Lung (tissue), 12 donors: ENCODE measurements around the gene GMPR2. TPM values are rescaled to one million over a fixed set of nuclear protein-coding genes. Genes with fewer than 3 reads are reported as not detected.

Source experiments
- ATAC-seq: fragments of 200-7000 bp; cut with Tn5 transposase; one replicate; pipeline ENCODE4 v1.9.1; 2020; ENCODE audit warnings: moderate number of reproducible peaks; ENCODE audit not compliant: insufficient read depth, low FRiP score
- DNase-seq, 3 donors: peaks; one replicate each; pipeline ENCODE4 v3.0.0-alpha.2; 2013 to 2017
- H3K27ac ChIP-seq, 2 donors: one replicate each; pipeline ENCODE4 v1.5.1; 2013; ENCODE audit warnings: mild to moderate bottlenecking in 2 of 2, moderate library complexity in 2 of 2, control low read depth in 1 of 2, inconsistent platforms in 1 of 2, low read depth in 1 of 2, low read length in 1 of 2
- H3K27me3 ChIP-seq, 3 donors: one replicate each; pipeline ENCODE4 v1.5.1; 2013; ENCODE audit warnings: low read length in 2 of 3; ENCODE audit not compliant: control insufficient read depth in 3 of 3, insufficient read depth in 3 of 3
- H3K36me3 ChIP-seq, 4 donors: one replicate each; pipeline ENCODE4 v1.5.1; 2013; ENCODE audit warnings: low read length in 4 of 4, mild to moderate bottlenecking in 1 of 4, moderate library complexity in 1 of 4; ENCODE audit not compliant: control insufficient read depth in 4 of 4, insufficient read depth in 4 of 4
- H3K4me1 ChIP-seq, 5 donors: one replicate each; pipeline ENCODE4 v1.5.1; 2013; ENCODE audit warnings: low read length in 5 of 5, mild to moderate bottlenecking in 2 of 5, moderate library complexity in 1 of 5; ENCODE audit not compliant: control insufficient read depth in 5 of 5, insufficient read depth in 5 of 5
- H3K4me3 ChIP-seq: one replicate; pipeline ENCODE4 v1.5.1; 2013; ENCODE audit warnings: mild to moderate bottlenecking, control low read depth, moderate library complexity
- H3K9ac ChIP-seq, 2 donors: one replicate each; pipeline ENCODE4 v1.5.1; 2013; ENCODE audit warnings: low read length in 2 of 2, control low read depth in 1 of 2; ENCODE audit not compliant: insufficient read depth in 1 of 2
- H3K9me3 ChIP-seq, 4 donors: one replicate each; pipeline ENCODE4 v1.5.1; 2013; ENCODE audit warnings: low read length in 3 of 4, mild to moderate bottlenecking in 1 of 4, moderate library complexity in 1 of 4; ENCODE audit not compliant: control insufficient read depth in 4 of 4, insufficient read depth in 3 of 4
- WGBS, 2 donors: extraction: QIAGEN DNeasy Blood & Tissue Kit; methylation state at CpG; one replicate each; pipeline ENCODE4 v1.1.7; 2013; 5-methylcytosine and 5-hydroxymethylcytosine counted together
- polyA plus RNA-seq, 2 donors: library from polyadenylated mRNA; stranded (reverse); fragments of 200-250 nt; gene quantifications; one replicate each; pipeline ENCODE4 v1.2.1, GENCODE V29; 2013
- total RNA-seq, 2 donors: library from RNA; depleted of rRNA in 1 of 2; stranded (reverse); fragments of >200 nt in 1 of 2; gene quantifications; one replicate each; pipeline ENCODE4 v1.2.1, GENCODE V29; 2014 to 2021
- TF ChIP-seq, protein P1 (sequence below): IDR thresholded peaks from 2 replicates; pipeline ENCODE4 v1.5.1; 2012; ENCODE audit warnings: mild to moderate bottlenecking; ENCODE audit errors: control extremely low read depth, extremely low read depth
- donor health status: control.
- donor health status: control.
- donor health status: Bipolar disorder and iron deficiency.
- donor health status: healthy.
- donor health status: DM: yes; HTN: yes; CAD: no.

Gene GMPR2
- total and polyA plus RNA-seq, 4 donors, result 42.9 to 71.1 (median 63.1) TPM

DNA sequence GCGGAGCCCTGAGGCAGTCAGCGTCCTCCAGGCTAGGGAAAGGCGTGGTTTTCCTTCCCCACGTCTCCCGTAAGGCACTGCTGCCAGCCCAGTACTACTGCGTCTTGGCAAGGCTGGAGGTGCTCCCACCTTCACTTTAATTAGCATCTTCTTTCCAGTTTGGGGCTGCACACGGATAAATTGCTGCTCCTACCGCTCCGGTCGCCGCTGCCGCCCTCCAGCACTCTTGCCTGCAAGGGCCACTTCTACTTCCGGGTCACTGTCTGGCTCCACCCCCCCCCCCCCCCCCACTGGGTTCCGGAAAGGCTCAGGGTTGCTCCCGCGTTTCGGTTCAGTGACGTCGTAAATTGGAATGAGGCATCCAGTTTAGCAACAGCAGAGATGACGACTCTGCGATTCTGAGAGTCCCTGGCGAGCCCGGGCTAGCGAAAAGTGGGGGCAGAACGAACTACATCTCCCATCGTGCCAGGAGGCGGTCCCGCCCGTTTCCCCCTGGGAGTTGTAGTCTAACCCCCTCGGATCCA is 546 bp upstream of the GMPR2 start, which contains the start of gene NEDD8:
Gene NEDD8 (minus strand): TSS at position 247 of the 524 bp plus-strand sequence. CDS start 100 bp downstream, at position 147.
- Histone ChIP-seq H3K27me3 (no peaks in the 10 kb centered on the region), H3K9me3 (no peaks in the 10 kb centered on the region), H3K27ac (peak within 1 kb of the TSS; percentile 75 to 96), H3K4me3 (peak within 1 kb of the TSS; percentile 84), H3K4me1 (peaks cover 10 to 21% (median 16%) of the 10 kb centered on the region in 5 donors), H3K9ac (peak within 1 kb of the TSS; percentile 69 to 84), H3K36me3 (peaks cover 9 to 27% (median 14%) of the 10 kb centered on the region in 4 donors)
- ATAC-seq (peak; percentile 86), DNase-seq (peak; percentile 92 to 96 (median 96))
- TF ChIP-seq, protein P1, sequence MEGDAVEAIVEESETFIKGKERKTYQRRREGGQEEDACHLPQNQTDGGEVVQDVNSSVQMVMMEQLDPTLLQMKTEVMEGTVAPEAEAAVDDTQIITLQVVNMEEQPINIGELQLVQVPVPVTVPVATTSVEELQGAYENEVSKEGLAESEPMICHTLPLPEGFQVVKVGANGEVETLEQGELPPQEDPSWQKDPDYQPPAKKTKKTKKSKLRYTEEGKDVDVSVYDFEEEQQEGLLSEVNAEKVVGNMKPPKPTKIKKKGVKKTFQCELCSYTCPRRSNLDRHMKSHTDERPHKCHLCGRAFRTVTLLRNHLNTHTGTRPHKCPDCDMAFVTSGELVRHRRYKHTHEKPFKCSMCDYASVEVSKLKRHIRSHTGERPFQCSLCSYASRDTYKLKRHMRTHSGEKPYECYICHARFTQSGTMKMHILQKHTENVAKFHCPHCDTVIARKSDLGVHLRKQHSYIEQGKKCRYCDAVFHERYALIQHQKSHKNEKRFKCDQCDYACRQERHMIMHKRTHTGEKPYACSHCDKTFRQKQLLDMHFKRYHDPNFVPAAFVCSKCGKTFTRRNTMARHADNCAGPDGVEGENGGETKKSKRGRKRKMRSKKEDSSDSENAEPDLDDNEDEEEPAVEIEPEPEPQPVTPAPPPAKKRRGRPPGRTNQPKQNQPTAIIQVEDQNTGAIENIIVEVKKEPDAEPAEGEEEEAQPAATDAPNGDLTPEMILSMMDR, result no peak
- 0% methylated on average over 30 of the region's 30 CpGs for WGBS, 2 donors

DNA sequence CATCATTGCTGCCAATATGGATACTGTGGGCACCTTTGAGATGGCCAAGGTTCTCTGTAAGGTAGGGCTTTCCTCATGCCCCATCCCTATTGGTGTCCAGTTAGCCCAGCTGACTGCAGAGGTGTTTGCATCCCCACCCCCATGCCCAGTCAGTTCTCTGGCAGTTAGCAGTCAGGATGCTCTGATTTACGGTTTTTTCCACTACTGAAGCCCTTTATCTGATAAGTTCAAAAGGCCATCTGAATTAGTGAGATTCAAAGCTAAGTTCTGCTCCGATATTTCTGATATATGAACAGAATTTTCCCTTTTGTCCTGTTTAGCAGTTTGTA is 773 bp downstream of the GMPR2 start:
- Histone ChIP-seq H3K36me3 (peaks cover 9 to 27% (median 23%) of the 10 kb centered on the region in 4 donors), H3K9ac (peak overlapping the region; percentile 26 to 31), H3K4me1 (peaks cover 10 to 21% (median 16%) of the 10 kb centered on the region in 5 donors), H3K4me3 (no peak overlapping the region), H3K27ac (peak overlapping the region; percentile 75 to 96), H3K9me3 (no peaks in the 10 kb centered on the region), H3K27me3 (no peaks in the 10 kb centered on the region)
- TF ChIP-seq, protein P1, result no peak
- WGBS, 2 donors, result 76 to 85% methylated on average over 2 of the region's 2 CpGs
- ATAC-seq (no peak), DNase-seq (no peak)

DNA sequence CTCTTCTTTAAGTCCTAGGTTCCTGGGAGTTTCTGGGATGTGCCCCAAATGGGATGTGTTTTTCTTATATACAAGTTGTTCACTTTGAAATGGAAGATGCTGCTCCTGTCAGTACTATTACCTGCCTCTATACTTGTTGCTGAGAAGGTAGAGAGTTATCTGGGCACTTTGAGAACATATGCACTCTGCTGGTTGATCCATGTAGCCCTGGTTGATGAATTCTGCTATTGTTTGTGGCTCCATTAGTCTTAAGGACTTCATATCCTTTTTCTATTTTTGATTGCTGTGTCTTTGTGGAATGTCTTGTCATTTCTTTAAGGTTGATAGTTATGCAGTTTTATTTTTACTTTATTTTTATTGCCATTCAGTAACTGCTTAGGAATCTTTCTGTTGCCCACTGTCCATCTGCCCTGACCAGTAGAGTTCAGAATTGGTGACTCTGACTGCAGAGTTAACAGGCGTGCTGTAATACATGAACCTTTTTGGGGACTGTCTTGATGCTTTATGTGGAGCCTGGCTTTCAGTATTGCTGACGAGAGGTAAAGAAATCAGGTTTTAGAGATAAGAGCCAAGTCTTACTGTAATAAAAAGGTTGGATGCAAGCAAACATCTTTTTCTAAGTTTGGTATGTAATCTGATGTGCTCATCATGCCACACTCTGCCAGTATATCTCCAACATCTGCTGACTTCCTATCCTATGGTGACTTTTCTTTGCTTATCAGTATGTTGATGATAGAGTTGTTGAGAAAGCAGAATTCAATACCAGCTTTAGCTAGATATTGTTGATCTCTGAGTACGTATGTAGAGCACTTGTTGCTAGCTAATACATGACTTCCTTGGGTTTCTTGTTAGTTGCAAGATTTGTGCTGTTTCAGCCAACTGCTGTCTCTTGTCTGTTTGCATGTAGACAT is 1.6 kb downstream of the GMPR2 start:
- no peak overlapping the region for H3K9ac ChIP-seq
- ATAC-seq, result no peak
- no peaks in the 10 kb centered on the region for H3K27me3 ChIP-seq
- no peak for DNase-seq
- peaks cover 10 to 21% (median 16%) of the 10 kb centered on the region in 5 donors for H3K4me1 ChIP-seq
- TF ChIP-seq, protein P1, result no peak
- 94 to 96% methylated on average over 3 of the region's 3 CpGs for WGBS, 2 donors
- H3K36me3 ChIP-seq, result peaks cover 9 to 33% (median 27%) of the 10 kb centered on the region in 4 donors
- H3K4me3 ChIP-seq, result no peak overlapping the region
- H3K27ac ChIP-seq, result no peak overlapping the region
- H3K9me3 ChIP-seq, result no peaks in the 10 kb centered on the region
